ENCODE data around the gene ZNF710.

ZNF710 gene

GRCh38 chr15:90039996-90040395 lies 38.9 kb downstream of the ZNF710 start:
- Histone ChIP-seq H3K4me3 (ENCODE audit: low read depth in 1 of 2, low read length in 2 of 2) (no peak overlapping the region), H3K36me3 (ENCODE audit: insufficient read depth, low read length) (no peaks in the 10 kb centered on the region), H3K27ac (ENCODE audit: low read length) (no peak overlapping the region), H3K9me3 (ENCODE audit: insufficient read depth, low read length, severe bottlenecking) (no peaks in the 10 kb centered on the region), H3K9ac (ENCODE audit: low read depth, low read length) (no peak overlapping the region), H3K27me3 (ENCODE audit: insufficient read depth, low read length, poor library complexity) (no peaks in the 10 kb centered on the region), H2AFZ (ENCODE audit: low read depth, low read length) (no peak overlapping the region), H3K4me2 (ENCODE audit: insufficient read depth, low read length) (no peak overlapping the region), H3K4me1 (ENCODE audit: insufficient read depth, low read length) (peaks cover 3% of the 10 kb centered on the region; the same call in 1 of the 2 replicates), H3K79me2 (ENCODE audit: insufficient read depth, low read length) (peaks cover 24% of the 10 kb centered on the region; the same call in 1 of the 2 replicates), H4K20me1 (ENCODE audit: insufficient read depth, low read length) (peaks cover 33% of the 10 kb centered on the region)
- TF ChIP-seq, protein P1, sequence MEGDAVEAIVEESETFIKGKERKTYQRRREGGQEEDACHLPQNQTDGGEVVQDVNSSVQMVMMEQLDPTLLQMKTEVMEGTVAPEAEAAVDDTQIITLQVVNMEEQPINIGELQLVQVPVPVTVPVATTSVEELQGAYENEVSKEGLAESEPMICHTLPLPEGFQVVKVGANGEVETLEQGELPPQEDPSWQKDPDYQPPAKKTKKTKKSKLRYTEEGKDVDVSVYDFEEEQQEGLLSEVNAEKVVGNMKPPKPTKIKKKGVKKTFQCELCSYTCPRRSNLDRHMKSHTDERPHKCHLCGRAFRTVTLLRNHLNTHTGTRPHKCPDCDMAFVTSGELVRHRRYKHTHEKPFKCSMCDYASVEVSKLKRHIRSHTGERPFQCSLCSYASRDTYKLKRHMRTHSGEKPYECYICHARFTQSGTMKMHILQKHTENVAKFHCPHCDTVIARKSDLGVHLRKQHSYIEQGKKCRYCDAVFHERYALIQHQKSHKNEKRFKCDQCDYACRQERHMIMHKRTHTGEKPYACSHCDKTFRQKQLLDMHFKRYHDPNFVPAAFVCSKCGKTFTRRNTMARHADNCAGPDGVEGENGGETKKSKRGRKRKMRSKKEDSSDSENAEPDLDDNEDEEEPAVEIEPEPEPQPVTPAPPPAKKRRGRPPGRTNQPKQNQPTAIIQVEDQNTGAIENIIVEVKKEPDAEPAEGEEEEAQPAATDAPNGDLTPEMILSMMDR (IDR thresholded peaks at IDR 0.05; ENCODE audit: borderline replicate concordance, extremely low read depth, low read length, poor library complexity, severe bottlenecking): no peak
- no peak for TF ChIP-seq EZH2 (IDR thresholded peaks at IDR 0.05; ENCODE audit: borderline replicate concordance, low read depth, low read length, severe bottlenecking)
- DNase-seq (no peak), ATAC-seq (ENCODE audit: insufficient read depth, low read depth) (no peak)

DNA sequence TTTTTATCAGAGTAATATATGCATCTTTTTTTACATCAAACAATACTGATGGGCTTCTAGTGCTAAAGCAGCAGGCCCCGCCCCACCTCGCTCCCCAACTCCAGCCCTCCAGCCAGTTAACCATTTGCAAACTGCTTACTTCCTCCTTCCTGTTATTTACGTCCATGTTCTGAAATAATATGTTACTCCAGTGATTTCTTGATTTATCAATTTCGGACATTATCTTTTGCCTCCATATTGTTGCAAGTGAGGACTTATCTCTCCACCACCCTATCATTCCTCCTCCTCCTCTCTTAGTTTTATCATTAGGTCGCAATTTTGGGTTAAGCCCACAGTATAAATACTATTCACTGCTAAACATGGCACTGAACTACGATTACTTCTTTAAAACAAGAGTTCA lies 39.5 kb downstream of the ZNF710 start:
- H3K9ac ChIP-seq (ENCODE audit: low read depth, low read length): no peak overlapping the region
- H3K4me1 ChIP-seq (ENCODE audit: insufficient read depth, low read length): no peaks in the 10 kb centered on the region
- ATAC-seq (ENCODE audit: insufficient read depth, low read depth): no peak
- no peaks in the 10 kb centered on the region for H3K36me3 ChIP-seq (ENCODE audit: insufficient read depth, low read length)
- H3K9me3 ChIP-seq (ENCODE audit: insufficient read depth, low read length, severe bottlenecking): no peaks in the 10 kb centered on the region
- H3K79me2 ChIP-seq (ENCODE audit: insufficient read depth, low read length): peaks cover 18% of the 10 kb centered on the region; the same call in 1 of the 2 replicates
- H3K4me2 ChIP-seq (ENCODE audit: insufficient read depth, low read length): no peak overlapping the region
- H4K20me1 ChIP-seq (ENCODE audit: insufficient read depth, low read length): peaks cover 32% of the 10 kb centered on the region
- H3K27ac ChIP-seq (ENCODE audit: low read length): no peak overlapping the region
- no peak for TF ChIP-seq EZH2 (IDR thresholded peaks at IDR 0.05; ENCODE audit: borderline replicate concordance, low read depth, low read length, severe bottlenecking)
- TF ChIP-seq, protein P1 (IDR thresholded peaks at IDR 0.05; ENCODE audit: borderline replicate concordance, extremely low read depth, low read length, poor library complexity, severe bottlenecking): no peak
- H2AFZ ChIP-seq (ENCODE audit: low read depth, low read length): no peak overlapping the region
- H3K4me3 ChIP-seq (ENCODE audit: low read depth in 1 of 2, low read length in 2 of 2): no peak overlapping the region
- no peak for DNase-seq
- no peaks in the 10 kb centered on the region for H3K27me3 ChIP-seq (ENCODE audit: insufficient read depth, low read length, poor library complexity)

GRCh38 chr15:90042356-90042755 lies 41.2 kb downstream of the ZNF710 start:
- peaks cover 12% of the 10 kb centered on the region; the same call in 1 of the 2 replicates for H3K79me2 ChIP-seq (ENCODE audit: insufficient read depth, low read length)
- no peak overlapping the region for H2AFZ ChIP-seq (ENCODE audit: low read depth, low read length)
- DNase-seq (no peak), ATAC-seq (ENCODE audit: insufficient read depth, low read depth) (no peak)
- H3K4me1 ChIP-seq (ENCODE audit: insufficient read depth, low read length): no peaks in the 10 kb centered on the region
- H3K36me3 ChIP-seq (ENCODE audit: insufficient read depth, low read length): no peaks in the 10 kb centered on the region
- no peak overlapping the region for H3K4me3 ChIP-seq (ENCODE audit: low read depth in 1 of 2, low read length in 2 of 2)
- no peak overlapping the region for H3K27ac ChIP-seq (ENCODE audit: low read length)
- H3K4me2 ChIP-seq (ENCODE audit: insufficient read depth, low read length): no peak overlapping the region
- H3K27me3 ChIP-seq (ENCODE audit: insufficient read depth, low read length, poor library complexity): no peaks in the 10 kb centered on the region
- H3K9ac ChIP-seq (ENCODE audit: low read depth, low read length): no peak overlapping the region
- peaks cover 38% of the 10 kb centered on the region for H4K20me1 ChIP-seq (ENCODE audit: insufficient read depth, low read length)
- no peaks in the 10 kb centered on the region for H3K9me3 ChIP-seq (ENCODE audit: insufficient read depth, low read length, severe bottlenecking)
- TF ChIP-seq EZH2 (IDR thresholded peaks at IDR 0.05; ENCODE audit: borderline replicate concordance, low read depth, low read length, severe bottlenecking): no peak
- TF ChIP-seq, protein P1 (IDR thresholded peaks at IDR 0.05; ENCODE audit: borderline replicate concordance, extremely low read depth, low read length, poor library complexity, severe bottlenecking): no peak

Data from DND-41 (cell line).